DND-41 (cell line): ENCODE measurements around the gene RBFOX1.

ENCODE experiments used
- ATAC-seq: fragments of 200-7000 bp; cut with Tn5 transposase; 3 replicates; pipeline ENCODE4 v1.9.1; 2021; ENCODE audit warnings: low read depth; ENCODE audit not compliant: insufficient read depth
- DNase-seq: peaks from one replicate; pipeline ENCODE4 v3.0.0-alpha.2; 2020
- H2AFZ ChIP-seq: 2 replicates; pipeline ENCODE4 v1.6.0; 2012; ENCODE audit warnings: low read depth, low read length
- H3K27ac ChIP-seq: 2 replicates; pipeline ENCODE4 v1.5.1; 2012; ENCODE audit warnings: low read length, inconsistent platforms
- H3K27me3 ChIP-seq: fragments of 200-600 bp; sonication (generic); 2 replicates; pipeline ENCODE4 v1.6.0; 2012; ENCODE audit warnings: low read length, mild to moderate bottlenecking, inconsistent platforms; ENCODE audit not compliant: insufficient read depth, poor library complexity
- H3K36me3 ChIP-seq: 2 replicates; pipeline ENCODE4 v1.5.1; 2012; ENCODE audit warnings: low read length, inconsistent platforms; ENCODE audit not compliant: insufficient read depth
- H3K4me1 ChIP-seq: 2 replicates; pipeline ENCODE4 v1.5.1; 2012; ENCODE audit warnings: mild to moderate bottlenecking, low read length; ENCODE audit not compliant: insufficient read depth
- H3K4me2 ChIP-seq: 2 replicates; pipeline ENCODE4 v1.6.0; 2012; ENCODE audit warnings: mild to moderate bottlenecking, moderate library complexity, low read length, inconsistent platforms; ENCODE audit not compliant: insufficient read depth
- H3K4me3 ChIP-seq, 2 experiments: fragments of 200-600 bp in 1 of 2; shearing (Covaris generic) in 1 of 2; 2 replicates each; pipeline ENCODE4 v1.5.1; 2012 to 2016; ENCODE audit warnings: inconsistent platforms in 2 of 2, low read length in 2 of 2, mild to moderate bottlenecking in 2 of 2, low read depth in 1 of 2, moderate library complexity in 1 of 2
- H3K79me2 ChIP-seq: 2 replicates; pipeline ENCODE4 v1.6.0; 2012; ENCODE audit warnings: low read length, inconsistent platforms; ENCODE audit not compliant: insufficient read depth
- H3K9ac ChIP-seq: 2 replicates; pipeline ENCODE4 v1.6.0; 2012; ENCODE audit warnings: low read depth, mild to moderate bottlenecking, inconsistent platforms, low read length, moderate library complexity
- H3K9me3 ChIP-seq: 2 replicates; pipeline ENCODE4 v1.5.1; 2012; ENCODE audit warnings: low read length, moderate library complexity, mild to moderate bottlenecking, inconsistent platforms; ENCODE audit not compliant: insufficient read depth, severe bottlenecking
- H4K20me1 ChIP-seq: 2 replicates; pipeline ENCODE4 v1.6.0; 2012; ENCODE audit warnings: low read length; ENCODE audit not compliant: insufficient read depth
- EZH2 ChIP-seq: IDR thresholded peaks from 3 replicates; pipeline ENCODE4 v1.6.1; 2012; ENCODE audit warnings: borderline replicate concordance, low read depth, mild to moderate bottlenecking, moderate library complexity, low read length, inconsistent platforms; ENCODE audit not compliant: severe bottlenecking
- TF ChIP-seq, protein P1 (sequence below): IDR thresholded peaks from 2 replicates; pipeline ENCODE4 v1.5.1; 2012; ENCODE audit warnings: borderline replicate concordance, low read length, moderate library complexity, mild to moderate bottlenecking; ENCODE audit not compliant: poor library complexity, severe bottlenecking; ENCODE audit errors: extremely low read depth

The RBFOX1 gene

DNA sequence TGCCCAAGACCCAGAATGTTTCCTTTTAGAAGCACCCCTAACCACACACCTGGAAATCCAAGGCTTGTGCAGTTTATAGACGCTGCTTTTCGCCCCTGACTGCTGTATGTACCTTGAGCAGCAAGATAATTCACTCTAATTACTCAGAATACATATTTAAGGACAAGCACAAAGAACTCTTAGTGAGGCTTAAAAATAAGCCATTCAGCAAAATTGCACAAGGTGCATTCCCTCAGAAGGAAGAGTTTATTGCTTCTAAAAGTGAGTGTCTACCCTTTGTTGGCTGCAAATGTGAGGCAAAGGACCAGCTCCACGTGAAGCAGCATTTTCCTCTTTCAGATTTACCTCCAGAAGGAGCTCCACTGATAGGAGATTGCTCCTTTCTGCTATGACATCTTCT is 208.4 kb downstream of the RBFOX1 start:
- no peak overlapping the region for H3K9ac ChIP-seq
- no peak for TF ChIP-seq EZH2
- TF ChIP-seq, protein P1, sequence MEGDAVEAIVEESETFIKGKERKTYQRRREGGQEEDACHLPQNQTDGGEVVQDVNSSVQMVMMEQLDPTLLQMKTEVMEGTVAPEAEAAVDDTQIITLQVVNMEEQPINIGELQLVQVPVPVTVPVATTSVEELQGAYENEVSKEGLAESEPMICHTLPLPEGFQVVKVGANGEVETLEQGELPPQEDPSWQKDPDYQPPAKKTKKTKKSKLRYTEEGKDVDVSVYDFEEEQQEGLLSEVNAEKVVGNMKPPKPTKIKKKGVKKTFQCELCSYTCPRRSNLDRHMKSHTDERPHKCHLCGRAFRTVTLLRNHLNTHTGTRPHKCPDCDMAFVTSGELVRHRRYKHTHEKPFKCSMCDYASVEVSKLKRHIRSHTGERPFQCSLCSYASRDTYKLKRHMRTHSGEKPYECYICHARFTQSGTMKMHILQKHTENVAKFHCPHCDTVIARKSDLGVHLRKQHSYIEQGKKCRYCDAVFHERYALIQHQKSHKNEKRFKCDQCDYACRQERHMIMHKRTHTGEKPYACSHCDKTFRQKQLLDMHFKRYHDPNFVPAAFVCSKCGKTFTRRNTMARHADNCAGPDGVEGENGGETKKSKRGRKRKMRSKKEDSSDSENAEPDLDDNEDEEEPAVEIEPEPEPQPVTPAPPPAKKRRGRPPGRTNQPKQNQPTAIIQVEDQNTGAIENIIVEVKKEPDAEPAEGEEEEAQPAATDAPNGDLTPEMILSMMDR: no peak
- no peaks in the 10 kb centered on the region for H3K36me3 ChIP-seq
- H3K9me3 ChIP-seq: no peaks in the 10 kb centered on the region
- no peaks in the 10 kb centered on the region for H3K27me3 ChIP-seq
- H3K4me3 ChIP-seq: no peak overlapping the region
- H2AFZ ChIP-seq: no peak overlapping the region
- H4K20me1 ChIP-seq: no peaks in the 10 kb centered on the region; the same call in 1 of the 2 replicates
- H3K4me2 ChIP-seq: no peak overlapping the region
- no peak for DNase-seq
- no peak overlapping the region for H3K27ac ChIP-seq
- no peak for ATAC-seq
- H3K79me2 ChIP-seq: no peaks in the 10 kb centered on the region
- H3K4me1 ChIP-seq: no peaks in the 10 kb centered on the region

DNA sequence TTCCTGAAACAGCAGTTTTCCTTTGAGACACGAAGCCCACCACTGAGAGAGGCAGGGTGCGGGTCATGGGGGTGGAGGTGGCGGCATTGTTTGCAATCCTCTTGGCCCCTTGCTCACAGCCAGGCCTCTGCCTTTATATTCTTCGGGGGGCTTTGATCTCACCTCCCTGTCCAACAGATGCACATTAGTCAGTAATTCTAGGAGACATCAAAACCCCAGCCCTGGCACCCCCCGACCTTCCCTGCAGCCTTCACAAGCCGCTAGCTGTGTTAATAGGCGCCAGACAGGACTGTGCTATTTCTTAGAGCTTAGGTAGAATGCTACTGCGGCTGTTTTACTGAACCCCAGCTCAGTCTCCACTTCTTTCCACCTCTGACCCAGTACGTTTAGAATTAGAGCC is 212.6 kb downstream of the RBFOX1 start:
- H4K20me1 ChIP-seq: no peaks in the 10 kb centered on the region; the same call in 1 of the 2 replicates
- no peaks in the 10 kb centered on the region for H3K9me3 ChIP-seq
- no peak overlapping the region for H2AFZ ChIP-seq
- H3K36me3 ChIP-seq: no peaks in the 10 kb centered on the region
- no peak overlapping the region for H3K27ac ChIP-seq
- no peaks in the 10 kb centered on the region for H3K27me3 ChIP-seq
- H3K4me2 ChIP-seq: no peak overlapping the region
- no peak overlapping the region for H3K4me3 ChIP-seq
- H3K4me1 ChIP-seq: no peaks in the 10 kb centered on the region
- TF ChIP-seq, protein P1: no peak
- TF ChIP-seq EZH2: no peak
- no peak overlapping the region for H3K9ac ChIP-seq
- H3K79me2 ChIP-seq: no peaks in the 10 kb centered on the region
- no peak for DNase-seq
- no peak for ATAC-seq

DNA sequence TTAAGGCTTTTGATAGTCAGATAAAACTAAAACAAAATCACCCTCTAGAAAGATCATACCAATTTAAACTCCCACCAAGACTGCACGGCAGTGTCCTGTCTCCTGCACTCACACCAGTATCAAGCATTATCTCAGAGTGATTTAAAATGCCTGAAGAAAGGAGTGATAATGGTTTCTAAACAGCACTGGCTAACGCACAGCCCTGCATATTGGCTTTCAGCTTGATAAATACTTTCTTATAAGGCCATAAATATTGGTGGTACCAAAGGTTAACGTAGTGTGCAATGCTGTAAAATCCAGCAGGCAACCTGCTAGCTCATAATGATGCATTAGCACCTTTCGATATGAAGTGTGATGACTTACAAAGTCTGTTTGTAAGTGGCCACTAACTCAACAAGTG is 214.3 kb downstream of the RBFOX1 start:
- no peaks in the 10 kb centered on the region for H4K20me1 ChIP-seq

More for the DNA sequence above, 214.3 kb downstream of the RBFOX1 start:
- Histone ChIP-seq H2AFZ (no peak overlapping the region), H3K4me3 (no peak overlapping the region), H3K79me2 (no peaks in the 10 kb centered on the region), H3K4me2 (no peak overlapping the region), H3K27me3 (no peaks in the 10 kb centered on the region), H3K9ac (no peak overlapping the region), H3K9me3 (no peaks in the 10 kb centered on the region), H3K27ac (no peak overlapping the region), H3K4me1 (no peaks in the 10 kb centered on the region), H3K36me3 (no peaks in the 10 kb centered on the region)
- TF ChIP-seq EZH2: no peak
- TF ChIP-seq, protein P1: no peak
- ATAC-seq (no peak), DNase-seq (no peak)
